DND-41 (cell line): Measurements from ENCODE around the gene AKAP1.

Experiments used
- ATAC-seq: fragments of 200-7000 bp; cut with Tn5 transposase; 3 replicates; pipeline ENCODE4 v1.9.1; 2021; ENCODE audit warnings: low read depth; ENCODE audit not compliant: insufficient read depth
- DNase-seq: peaks from one replicate; pipeline ENCODE4 v3.0.0-alpha.2; 2020
- H2AFZ ChIP-seq: 2 replicates; pipeline ENCODE4 v1.6.0; 2012; ENCODE audit warnings: low read depth, low read length
- H3K27ac ChIP-seq: 2 replicates; pipeline ENCODE4 v1.5.1; 2012; ENCODE audit warnings: low read length, inconsistent platforms
- H3K27me3 ChIP-seq: fragments of 200-600 bp; sonication (generic); 2 replicates; pipeline ENCODE4 v1.6.0; 2012; ENCODE audit warnings: low read length, mild to moderate bottlenecking, inconsistent platforms; ENCODE audit not compliant: insufficient read depth, poor library complexity
- H3K36me3 ChIP-seq: 2 replicates; pipeline ENCODE4 v1.5.1; 2012; ENCODE audit warnings: low read length, inconsistent platforms; ENCODE audit not compliant: insufficient read depth
- H3K4me1 ChIP-seq: 2 replicates; pipeline ENCODE4 v1.5.1; 2012; ENCODE audit warnings: mild to moderate bottlenecking, low read length; ENCODE audit not compliant: insufficient read depth
- H3K4me2 ChIP-seq: 2 replicates; pipeline ENCODE4 v1.6.0; 2012; ENCODE audit warnings: mild to moderate bottlenecking, moderate library complexity, low read length, inconsistent platforms; ENCODE audit not compliant: insufficient read depth
- H3K4me3 ChIP-seq, 2 experiments: fragments of 200-600 bp in 1 of 2; shearing (Covaris generic) in 1 of 2; 2 replicates each; pipeline ENCODE4 v1.5.1; 2012 to 2016; ENCODE audit warnings: inconsistent platforms in 2 of 2, low read length in 2 of 2, mild to moderate bottlenecking in 2 of 2, low read depth in 1 of 2, moderate library complexity in 1 of 2
- H3K79me2 ChIP-seq: 2 replicates; pipeline ENCODE4 v1.6.0; 2012; ENCODE audit warnings: low read length, inconsistent platforms; ENCODE audit not compliant: insufficient read depth
- H3K9ac ChIP-seq: 2 replicates; pipeline ENCODE4 v1.6.0; 2012; ENCODE audit warnings: low read depth, mild to moderate bottlenecking, inconsistent platforms, low read length, moderate library complexity
- H3K9me3 ChIP-seq: 2 replicates; pipeline ENCODE4 v1.5.1; 2012; ENCODE audit warnings: low read length, moderate library complexity, mild to moderate bottlenecking, inconsistent platforms; ENCODE audit not compliant: insufficient read depth, severe bottlenecking
- H4K20me1 ChIP-seq: 2 replicates; pipeline ENCODE4 v1.6.0; 2012; ENCODE audit warnings: low read length; ENCODE audit not compliant: insufficient read depth
- EZH2 ChIP-seq: IDR thresholded peaks from 3 replicates; pipeline ENCODE4 v1.6.1; 2012; ENCODE audit warnings: borderline replicate concordance, low read depth, mild to moderate bottlenecking, moderate library complexity, low read length, inconsistent platforms; ENCODE audit not compliant: severe bottlenecking
- TF ChIP-seq, protein P1 (sequence below): IDR thresholded peaks from 2 replicates; pipeline ENCODE4 v1.5.1; 2012; ENCODE audit warnings: borderline replicate concordance, low read length, moderate library complexity, mild to moderate bottlenecking; ENCODE audit not compliant: poor library complexity, severe bottlenecking; ENCODE audit errors: extremely low read depth

AKAP1 gene

DNA sequence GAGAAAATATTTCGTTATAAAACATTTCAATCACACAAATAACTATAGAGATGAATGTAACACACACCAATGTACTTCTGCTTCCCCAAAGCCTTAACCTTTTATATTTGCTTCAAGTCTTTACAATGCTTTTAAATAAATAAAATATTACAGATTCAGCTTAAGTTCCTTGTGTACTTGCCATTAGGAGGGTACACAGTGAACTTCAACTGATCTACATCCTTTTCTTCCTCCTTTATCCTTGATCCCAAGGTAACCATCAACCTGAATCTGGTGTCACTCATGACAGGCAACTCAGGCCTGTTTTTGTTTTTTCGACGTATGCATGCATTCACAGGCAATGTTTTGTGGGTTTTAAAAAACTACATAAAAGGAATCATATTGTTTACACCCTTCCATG, 9.3 kb upstream of the AKAP1 start:
- H3K9me3 ChIP-seq: no peaks in the 10 kb centered on the region
- ATAC-seq (no peak), DNase-seq (no peak)
- peaks cover 21% of the 10 kb centered on the region for H3K27me3 ChIP-seq
- no peak for TF ChIP-seq EZH2
- H3K27ac ChIP-seq: no peak overlapping the region
- H3K79me2 ChIP-seq: no peaks in the 10 kb centered on the region
- H4K20me1 ChIP-seq: no peaks in the 10 kb centered on the region
- H2AFZ ChIP-seq: no peak overlapping the region
- H3K36me3 ChIP-seq: no peaks in the 10 kb centered on the region
- no peak overlapping the region for H3K4me3 ChIP-seq
- H3K4me2 ChIP-seq: no peak overlapping the region
- no peak overlapping the region for H3K9ac ChIP-seq
- no peaks in the 10 kb centered on the region for H3K4me1 ChIP-seq

DNA sequence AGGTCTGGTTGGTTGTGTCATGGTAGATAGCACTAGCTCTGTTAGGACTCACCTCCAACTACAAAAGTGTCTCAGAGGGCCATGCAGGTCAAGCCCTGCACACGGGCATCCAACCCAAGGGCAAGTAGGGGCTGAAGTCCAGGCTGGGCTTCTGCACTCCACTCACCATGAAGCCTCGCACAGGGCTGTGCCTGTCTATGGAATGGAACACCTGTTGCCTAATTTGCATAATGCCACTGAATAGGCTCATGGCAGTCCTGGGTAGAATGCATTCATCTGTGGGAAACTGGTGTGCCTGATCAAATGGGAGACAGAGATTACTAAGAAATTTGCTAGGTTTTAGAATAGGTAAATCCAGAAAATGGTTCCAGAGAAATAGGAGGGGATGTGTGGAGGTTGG, 8.0 kb upstream of the AKAP1 start:
- H3K27ac ChIP-seq: no peak overlapping the region
- no peaks in the 10 kb centered on the region for H3K4me1 ChIP-seq
- no peak overlapping the region for H3K4me3 ChIP-seq
- no peaks in the 10 kb centered on the region for H3K9me3 ChIP-seq
- no peak overlapping the region for H3K9ac ChIP-seq
- H3K4me2 ChIP-seq: no peak overlapping the region
- H2AFZ ChIP-seq: no peak overlapping the region
- H3K36me3 ChIP-seq: no peaks in the 10 kb centered on the region
- peaks cover 19% of the 10 kb centered on the region for H3K27me3 ChIP-seq
- ATAC-seq: no peak
- no peak for DNase-seq
- TF ChIP-seq, protein P1, sequence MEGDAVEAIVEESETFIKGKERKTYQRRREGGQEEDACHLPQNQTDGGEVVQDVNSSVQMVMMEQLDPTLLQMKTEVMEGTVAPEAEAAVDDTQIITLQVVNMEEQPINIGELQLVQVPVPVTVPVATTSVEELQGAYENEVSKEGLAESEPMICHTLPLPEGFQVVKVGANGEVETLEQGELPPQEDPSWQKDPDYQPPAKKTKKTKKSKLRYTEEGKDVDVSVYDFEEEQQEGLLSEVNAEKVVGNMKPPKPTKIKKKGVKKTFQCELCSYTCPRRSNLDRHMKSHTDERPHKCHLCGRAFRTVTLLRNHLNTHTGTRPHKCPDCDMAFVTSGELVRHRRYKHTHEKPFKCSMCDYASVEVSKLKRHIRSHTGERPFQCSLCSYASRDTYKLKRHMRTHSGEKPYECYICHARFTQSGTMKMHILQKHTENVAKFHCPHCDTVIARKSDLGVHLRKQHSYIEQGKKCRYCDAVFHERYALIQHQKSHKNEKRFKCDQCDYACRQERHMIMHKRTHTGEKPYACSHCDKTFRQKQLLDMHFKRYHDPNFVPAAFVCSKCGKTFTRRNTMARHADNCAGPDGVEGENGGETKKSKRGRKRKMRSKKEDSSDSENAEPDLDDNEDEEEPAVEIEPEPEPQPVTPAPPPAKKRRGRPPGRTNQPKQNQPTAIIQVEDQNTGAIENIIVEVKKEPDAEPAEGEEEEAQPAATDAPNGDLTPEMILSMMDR: no peak
- no peak for TF ChIP-seq EZH2
- H3K79me2 ChIP-seq: no peaks in the 10 kb centered on the region
- no peaks in the 10 kb centered on the region for H4K20me1 ChIP-seq

DNA sequence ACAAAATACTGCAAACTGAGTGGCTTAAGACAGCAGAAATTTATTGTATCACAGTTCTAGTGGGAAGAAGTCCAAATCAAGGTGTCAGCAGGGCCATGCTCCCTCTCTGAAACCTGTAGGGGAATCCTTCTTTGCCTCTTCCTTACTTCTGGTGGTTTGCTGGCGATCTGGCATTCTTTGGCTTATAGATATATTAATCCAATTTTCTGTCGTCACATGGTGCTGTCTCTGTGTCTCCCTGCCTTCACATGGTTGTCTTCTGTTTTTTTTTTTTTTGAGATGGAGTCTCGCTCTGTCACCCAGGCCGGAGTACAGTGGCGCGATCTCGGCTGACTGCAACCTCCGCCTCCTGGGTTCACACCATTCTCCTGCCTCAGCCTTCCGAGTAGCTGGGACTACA, 6.8 kb upstream of the AKAP1 start:
- no peak for DNase-seq
- Histone ChIP-seq H2AFZ (no peak overlapping the region), H3K27me3 (peaks cover 11% of the 10 kb centered on the region), H3K36me3 (no peaks in the 10 kb centered on the region), H3K4me3 (no peak overlapping the region), H3K9ac (no peak overlapping the region), H3K27ac (no peak overlapping the region), H3K79me2 (no peaks in the 10 kb centered on the region), H3K9me3 (no peaks in the 10 kb centered on the region), H3K4me2 (no peak overlapping the region), H3K4me1 (peaks cover 1% of the 10 kb centered on the region; the same call in 1 of the 2 replicates), H4K20me1 (no peaks in the 10 kb centered on the region)
- TF ChIP-seq, protein P1: no peak
- TF ChIP-seq EZH2: no peak
- ATAC-seq: no peak

DNA sequence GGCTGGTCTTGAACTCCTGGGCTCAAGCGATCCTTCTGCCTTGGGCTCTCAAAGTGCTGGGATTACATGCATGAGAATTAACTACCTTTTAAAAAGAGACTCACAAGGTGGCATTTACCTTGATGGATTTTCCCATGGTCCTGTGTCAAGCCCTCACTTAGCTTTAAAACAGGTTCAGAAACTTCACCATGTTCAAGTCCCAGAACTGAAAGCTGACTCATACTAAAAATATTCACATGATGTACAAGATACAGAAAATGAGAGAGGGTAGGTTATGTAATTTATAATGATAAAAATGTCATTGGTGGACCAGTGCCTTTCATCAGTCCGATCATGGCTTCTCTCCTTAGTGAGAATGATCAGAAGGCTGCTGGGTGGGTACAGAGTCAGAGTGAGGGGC, 4.3 kb upstream of the AKAP1 start:
- H3K9me3 ChIP-seq: no peaks in the 10 kb centered on the region
- TF ChIP-seq, protein P1: no peak
- TF ChIP-seq EZH2: no peak
- H2AFZ ChIP-seq: no peak overlapping the region
- H3K9ac ChIP-seq: no peak overlapping the region
- no peaks in the 10 kb centered on the region for H4K20me1 ChIP-seq
- H3K79me2 ChIP-seq: peaks cover 16% of the 10 kb centered on the region
- H3K4me2 ChIP-seq: no peak overlapping the region
- DNase-seq (no peak), ATAC-seq (no peak)
- peaks cover 2% of the 10 kb centered on the region for H3K27me3 ChIP-seq
- H3K27ac ChIP-seq: no peak overlapping the region
- H3K4me1 ChIP-seq: peaks cover 13% of the 10 kb centered on the region
- H3K36me3 ChIP-seq: no peaks in the 10 kb centered on the region; the same call in 1 of the 2 replicates
- H3K4me3 ChIP-seq: no peak overlapping the region
